RWPE1 (cell line): ENCODE results near the gene LMO1.

Experiments
- CTCF ChIA-PET: fragments of 350-600 bp; sonication (Branson Sonifier 250); formaldehyde crosslinking; extraction: SDS; loops from one replicate; lab custom pipeline; 2021; lab: Yijun Ruan, JAX
- POLR2A ChIA-PET: fragments of 400-600 bp; formaldehyde crosslinking; extraction: SDS; loops from one replicate; lab custom pipeline; 2020; ENCODE audit warnings: antibody characterized with exemption; ENCODE audit not compliant: low non-redundant PET; lab: Yijun Ruan, JAX
- DNase-seq: peaks from one replicate; pipeline ENCODE4 v3.0.0; 2012; ENCODE audit warnings: low spot score
- H3K27ac ChIP-seq: fragments of 450-650 bp; 2 replicates; pipeline ENCODE4 v1.5.1; 2017
- CTCF ChIP-seq: fragments of 450-650 bp; conservative IDR thresholded peaks from 2 replicates; pipeline ENCODE4 v1.5.1; 2017; ENCODE audit warnings: low read depth, mild to moderate bottlenecking

The LMO1 gene

GRCh38 chr11:8285228-8285627 lies 21.6 kb upstream of the LMO1 start:
- no peak for DNase-seq
- ChIA-PET POLR2A (no interaction called here), CTCF (no interaction called here)
- no peak overlapping the region for H3K27ac ChIP-seq
- TF ChIP-seq CTCF = no peak

DNA sequence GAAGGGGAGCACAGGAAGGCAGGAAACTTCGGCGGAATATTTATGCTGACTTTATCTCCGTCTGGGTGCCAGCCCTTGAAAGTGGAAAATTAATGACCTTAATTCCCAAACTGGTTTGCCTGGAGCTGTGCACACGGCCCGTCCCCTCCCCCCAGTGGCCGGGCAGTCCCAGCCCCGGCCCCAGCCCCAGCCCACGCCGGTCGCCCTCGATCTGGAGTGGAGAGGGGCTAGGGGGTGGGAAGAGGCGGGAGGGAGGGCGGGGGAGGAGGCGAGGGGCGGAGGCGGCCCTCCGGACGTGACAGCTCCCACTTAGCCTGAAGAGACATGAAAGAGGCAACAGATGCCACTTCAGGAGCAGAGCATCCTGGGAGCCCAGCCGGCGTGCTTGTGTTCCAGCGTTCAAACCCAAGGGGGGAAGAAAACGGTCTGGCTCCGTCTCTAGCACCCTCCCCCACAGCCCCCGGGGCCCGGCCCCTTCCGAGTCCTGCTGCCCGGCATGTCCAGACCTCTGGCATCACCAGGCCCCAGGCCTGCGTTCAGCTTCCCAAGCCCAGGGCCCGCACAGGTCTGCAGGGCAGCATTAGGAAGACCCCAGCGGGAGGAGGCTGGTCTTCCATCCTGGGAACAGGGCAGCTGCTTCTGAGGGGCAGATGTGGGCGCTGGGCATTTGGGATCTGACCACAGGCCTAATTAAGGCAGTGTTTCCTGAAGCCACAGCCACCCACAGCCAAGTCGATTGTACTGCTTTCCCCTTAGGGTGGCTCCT lies 20.0 kb upstream of the LMO1 start:
- no peak for DNase-seq
- TF ChIP-seq CTCF = no peak
- POLR2A ChIA-PET = interaction anchor here (0.5 kb wide), 1 partner anchor 714 kb away, joined by 5 read pairs; no protein-coding TSS in a partner anchor
- CTCF ChIA-PET = interaction anchor here (0.5 kb wide), 1 partner anchor 628 kb away, joined by 4 read pairs; no protein-coding TSS in a partner anchor
- no peak overlapping the region for H3K27ac ChIP-seq

- no peak for DNase-seq
- no peak overlapping the region for H3K27ac ChIP-seq
- POLR2A ChIA-PET = interaction anchor here (0.5 kb wide), 1 partner anchor 714 kb away, joined by 5 read pairs; no protein-coding TSS in a partner anchor
- TF ChIP-seq CTCF = no peak
- CTCF ChIA-PET = interaction anchor here (0.5 kb wide), 1 partner anchor 628 kb away, joined by 4 read pairs; no protein-coding TSS in a partner anchor
Measured at GRCh38 chr11:8283100-8283464, 19.4 kb upstream of the LMO1 start.

GRCh38 chr11:8282631-8283030 lies 19.0 kb upstream of the LMO1 start:
- no peak overlapping the region for H3K27ac ChIP-seq
- ChIA-PET POLR2A (no interaction called here), CTCF (no interaction called here)
- no peak for DNase-seq
- TF ChIP-seq CTCF = no peak

DNA sequence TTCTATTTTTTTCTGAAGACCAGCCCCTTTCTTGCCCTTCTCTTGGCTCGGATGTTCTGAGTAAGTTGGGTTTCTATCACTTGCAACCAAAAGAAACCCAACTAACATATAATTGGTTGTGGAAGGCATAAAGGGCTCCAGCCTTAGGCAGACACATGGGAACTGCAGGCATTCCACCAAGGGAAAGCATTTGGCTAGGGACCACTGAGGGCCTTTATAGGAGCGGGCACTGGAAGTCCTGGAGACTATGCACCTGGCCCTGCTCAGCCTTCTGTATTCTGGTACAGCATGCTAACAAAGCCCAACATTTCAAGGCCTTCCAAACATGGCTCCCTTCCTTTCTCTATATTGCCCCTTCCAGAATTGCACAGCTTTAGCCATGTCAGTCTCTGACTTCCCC lies 17.6 kb upstream of the LMO1 start:
- POLR2A ChIA-PET = no interaction called here
- H3K27ac ChIP-seq = no peak overlapping the region
- no peak for TF ChIP-seq CTCF
- no peak for DNase-seq
- CTCF ChIA-PET = no interaction called here

DNA sequence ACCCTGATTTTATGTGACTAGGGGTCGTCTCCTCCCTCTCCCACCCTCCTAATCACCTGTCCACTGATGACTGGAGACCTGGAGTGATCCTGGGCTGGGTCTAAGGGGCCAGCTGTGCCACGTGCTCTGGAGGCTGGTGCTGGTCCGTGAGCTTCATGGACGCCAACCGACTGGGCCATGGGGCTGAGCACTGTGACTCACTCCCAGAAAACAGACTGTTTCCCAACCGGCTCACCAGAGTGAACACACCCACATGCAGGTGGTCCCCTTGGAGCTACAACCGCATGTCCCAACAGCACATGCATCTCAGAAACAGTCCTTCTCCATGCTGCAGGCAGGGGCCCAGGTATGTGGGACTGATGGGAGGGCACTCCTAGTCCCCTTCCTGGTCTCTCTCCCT lies 14.0 kb upstream of the LMO1 start:
- no peak overlapping the region for H3K27ac ChIP-seq
- DNase-seq = no peak
- POLR2A ChIA-PET = no interaction called here
- no peak for TF ChIP-seq CTCF
- CTCF ChIA-PET = interaction anchor here (0.7 to 2.3 kb wide), 3 partner anchors 14 to 637 kb away, joined by 3 to 10 read pairs (median 7); partner anchors contain the start of gene LMO1
